ENCODE data around the gene ASGR1. TPM values are rescaled to one million over a fixed set of nuclear protein-coding genes. Genes with fewer than 3 reads are reported as not detected.
A peak's percentile ranks its signal among the peaks of the same experiment; 100 is the strongest.

ASGR1 gene, protein sequence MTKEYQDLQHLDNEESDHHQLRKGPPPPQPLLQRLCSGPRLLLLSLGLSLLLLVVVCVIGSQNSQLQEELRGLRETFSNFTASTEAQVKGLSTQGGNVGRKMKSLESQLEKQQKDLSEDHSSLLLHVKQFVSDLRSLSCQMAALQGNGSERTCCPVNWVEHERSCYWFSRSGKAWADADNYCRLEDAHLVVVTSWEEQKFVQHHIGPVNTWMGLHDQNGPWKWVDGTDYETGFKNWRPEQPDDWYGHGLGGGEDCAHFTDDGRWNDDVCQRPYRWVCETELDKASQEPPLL
- total RNA-seq (2013) = 66.9 TPM
- polyA plus RNA-seq = 100 to 1,000 TPM in 2 of 3 donors, 10 to 100 TPM in 1; 82.0 to 126 (median 114) TPM
- 64.6 and 100 TPM in 2 replicates for polyA minus RNA-seq
- 0.84 to 18.0 (median 9.8) reads per million in 11 experiments for total RNA-seq

GRCh38 chr17:7179317-7180254 lies at the start of gene ASGR1:
TSS of gene ASGR1 (minus strand) at chr17:7179370. CDS start at chr17:7178563, 807 bp downstream.
- Histone ChIP-seq H2AFZ (ENCODE audit: insufficient read depth, low read depth, low read length, poor library complexity, severe bottlenecking) (peak within 1 kb of the TSS; percentile 61), H3K27ac (ENCODE audit: low read depth in 1 of 2, low read length in 2 of 2) (no peak within 1 kb of the TSS), H3K79me2 (ENCODE audit: insufficient read depth, low read length) (peaks cover 8% of the 10 kb centered on the region), H3K4me1 (ENCODE audit: control insufficient read depth in 1 of 2, insufficient read depth in 2 of 2, low read length in 2 of 2) (peaks cover 25 to 28% of the 10 kb centered on the region in 2 donors), H3K4me2 (replicated peaks; ENCODE audit: extremely low read depth, low read length, poor library complexity, severe bottlenecking) (peak within 1 kb of the TSS; percentile 83), H3K27me3 (ENCODE audit: control insufficient read depth in 2 of 2, insufficient read depth in 2 of 2, low read length in 2 of 2) (peaks cover 5 to 11% of the 10 kb centered on the region in 2 donors), H4K20me1 (ENCODE audit: insufficient read depth, low read length) (no peaks in the 10 kb centered on the region), H3K9me3 (replicated peaks in 1 of 2; ENCODE audit: control insufficient read depth in 1 of 2, insufficient read depth in 1 of 2, low read length in 2 of 2) (no peaks in the 10 kb centered on the region), H3K4me3 (replicated peaks in 1 of 3; ENCODE audit: low read depth in 2 of 3, low read length in 3 of 3) (no peak within 1 kb of the TSS), H3K36me3 (replicated peaks in 1 of 2; ENCODE audit: control insufficient read depth in 1 of 2, insufficient read depth in 2 of 2, low read length in 2 of 2) (no peaks in the 10 kb centered on the region), H3K9ac (ENCODE audit: insufficient read depth, low read length, poor library complexity, severe bottlenecking) (no peak within 1 kb of the TSS)
- Mint-ChIP-seq H3K9me3 (peaks cover 0 to 3% (median 0%) of the 10 kb centered on the region in 7 donors), H3K4me3 (peak within 1 kb of the TSS in 1 of 2 donors; percentile 86), H3K27ac (peak within 1 kb of the TSS in 2 of 7 donors; percentile 8 to 68), H3K36me3 (no peaks in the 10 kb centered on the region), H3K27me3 (ENCODE audit: low read depth in 3 of 3) (peaks cover 16 to 21% (median 19%) of the 10 kb centered on the region in 3 donors), H3K4me1 (peaks cover 14% of the 10 kb centered on the region)
- intact Hi-C loops (cut with micrococcal nuclease) = loop anchor here (10.0 kb wide), 1 partner anchor 265 kb away; no protein-coding TSS in a partner anchor
- DNase-seq = no peak
- TF ChIP-seq, protein P1, sequence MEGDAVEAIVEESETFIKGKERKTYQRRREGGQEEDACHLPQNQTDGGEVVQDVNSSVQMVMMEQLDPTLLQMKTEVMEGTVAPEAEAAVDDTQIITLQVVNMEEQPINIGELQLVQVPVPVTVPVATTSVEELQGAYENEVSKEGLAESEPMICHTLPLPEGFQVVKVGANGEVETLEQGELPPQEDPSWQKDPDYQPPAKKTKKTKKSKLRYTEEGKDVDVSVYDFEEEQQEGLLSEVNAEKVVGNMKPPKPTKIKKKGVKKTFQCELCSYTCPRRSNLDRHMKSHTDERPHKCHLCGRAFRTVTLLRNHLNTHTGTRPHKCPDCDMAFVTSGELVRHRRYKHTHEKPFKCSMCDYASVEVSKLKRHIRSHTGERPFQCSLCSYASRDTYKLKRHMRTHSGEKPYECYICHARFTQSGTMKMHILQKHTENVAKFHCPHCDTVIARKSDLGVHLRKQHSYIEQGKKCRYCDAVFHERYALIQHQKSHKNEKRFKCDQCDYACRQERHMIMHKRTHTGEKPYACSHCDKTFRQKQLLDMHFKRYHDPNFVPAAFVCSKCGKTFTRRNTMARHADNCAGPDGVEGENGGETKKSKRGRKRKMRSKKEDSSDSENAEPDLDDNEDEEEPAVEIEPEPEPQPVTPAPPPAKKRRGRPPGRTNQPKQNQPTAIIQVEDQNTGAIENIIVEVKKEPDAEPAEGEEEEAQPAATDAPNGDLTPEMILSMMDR (IDR thresholded peaks at IDR 0.05) = no peak
- 76% methylated on average over 13 of the region's 20 CpGs for WGBS (ENCODE audit: insufficient coverage)

GRCh38 chr17:7228920-7229319 lies 49.8 kb upstream of the ASGR1 start:
- H3K27ac ChIP-seq (ENCODE audit: low read depth in 1 of 2, low read length in 2 of 2) = no peak overlapping the region
- no peak overlapping the region for H3K4me2 ChIP-seq (replicated peaks; ENCODE audit: extremely low read depth, low read length, poor library complexity, severe bottlenecking)
- Mint-ChIP-seq H3K4me1 (peaks cover 22% of the 10 kb centered on the region), H3K4me3 (no peak overlapping the region), H3K36me3 (peaks cover 56 to 67% of the 10 kb centered on the region in 2 donors), H3K27ac (peak overlapping the region in 1 of 7 donors; percentile 53), H3K27me3 (ENCODE audit: low read depth in 3 of 3) (no peaks in the 10 kb centered on the region), H3K9me3 (no peaks in the 10 kb centered on the region)
- no peak overlapping the region for H3K4me3 ChIP-seq (replicated peaks in 1 of 3; ENCODE audit: low read depth in 2 of 3, low read length in 3 of 3)
- peaks cover 20 to 25% of the 10 kb centered on the region in 2 donors for H3K4me1 ChIP-seq (ENCODE audit: control insufficient read depth in 1 of 2, insufficient read depth in 2 of 2, low read length in 2 of 2)
- peaks cover 43 to 69% of the 10 kb centered on the region in 2 donors for H3K36me3 ChIP-seq (replicated peaks in 1 of 2; ENCODE audit: control insufficient read depth in 1 of 2, insufficient read depth in 2 of 2, low read length in 2 of 2)
- 95% methylated on average over 13 of the region's 14 CpGs for WGBS (ENCODE audit: insufficient coverage)
- DNase-seq = no peak
- TF ChIP-seq, protein P1 (IDR thresholded peaks at IDR 0.05) = no peak
- no peak overlapping the region for H2AFZ ChIP-seq (ENCODE audit: insufficient read depth, low read depth, low read length, poor library complexity, severe bottlenecking)
- H3K9ac ChIP-seq (ENCODE audit: insufficient read depth, low read length, poor library complexity, severe bottlenecking) = no peak overlapping the region
- intact Hi-C loops (cut with micrococcal nuclease) = no loop called here
- H3K79me2 ChIP-seq (ENCODE audit: insufficient read depth, low read length) = peaks cover 38% of the 10 kb centered on the region
- no peaks in the 10 kb centered on the region for H3K9me3 ChIP-seq (replicated peaks in 1 of 2; ENCODE audit: control insufficient read depth in 1 of 2, insufficient read depth in 1 of 2, low read length in 2 of 2)
- peaks cover 8% of the 10 kb centered on the region for H4K20me1 ChIP-seq (ENCODE audit: insufficient read depth, low read length)
- H3K27me3 ChIP-seq (ENCODE audit: control insufficient read depth in 2 of 2, insufficient read depth in 2 of 2, low read length in 2 of 2) = no peaks in the 10 kb centered on the region
